HCT116 (cell line): ENCODE results near the gene FTCD. TPM values are rescaled to one million over a fixed set of nuclear protein-coding genes. Genes with fewer than 3 reads are reported as not detected.

ENCODE experiments used
- ATAC-seq: fragments of 200-7000 bp; cut with Tn5 transposase; 2 replicates; pipeline ENCODE4 v1.9.1; 2020; ENCODE audit warnings: mild to moderate bottlenecking, moderate library complexity
- BruUV-seq: library from RNA; stranded (reverse); fragments of 400-500 nt; replicated peaks from 2 replicates; lab custom pipeline; 2021; lab: Mats Ljungman, UMichigan
- CTCF ChIA-PET: fragments of 300-600 bp; sonication (Branson Sonifier 250); formaldehyde crosslinking; loops from one replicate; lab custom pipeline; 2021; ENCODE audit warnings: antibody characterized with exemption; lab: Charles Lee
- POLR2A ChIA-PET: fragments of 300-600, 350-600 bp; sonication (Branson Sonifier 250); formaldehyde crosslinking; loops from one replicate; lab custom pipeline; 2021; ENCODE audit warnings: antibody characterized with exemption; lab: Charles Lee
- RAD21 ChIA-PET, 2 experiments: fragments of 300-600 bp; sonication (Branson Sonifier 250); formaldehyde crosslinking; loops; one replicate each; lab custom pipeline; 2023; ENCODE audit warnings: low total read pairs in 2 of 2; ENCODE audit not compliant: uncharacterized antibody in 2 of 2, unreplicated experiment in 2 of 2, low non-redundant PET in 1 of 2; lab: Charles Lee
- DNase-seq: peaks from one replicate; pipeline ENCODE4 v3.0.0-alpha.2; 2010; ENCODE audit warnings: low read depth, low spot score
- H2AFZ ChIP-seq: fragments of 200-600 bp; shearing (Covaris generic), sonication (generic); 2 replicates; pipeline ENCODE4 v1.6.1; 2017; ENCODE audit warnings: low read depth, mixed run types, mixed read lengths, antibody characterized with exemption, low read length; ENCODE audit not compliant: poor library complexity, severe bottlenecking
- H3K27ac ChIP-seq: 2 replicates; pipeline ENCODE4 v1.5.1; 2012; ENCODE audit warnings: low read depth, low read length
- H3K27me3 ChIP-seq: fragments of 200-600 bp; sonication (generic); 2 replicates; pipeline ENCODE4 v1.6.1; 2016; ENCODE audit warnings: mixed run types, low read length, mixed read lengths; ENCODE audit not compliant: insufficient read depth
- H3K36me3 ChIP-seq, 2 experiments: fragments of 200-500 bp in 1 of 2; fragments of 200-600 bp in 1 of 2; sonication (Bioruptor generic) in 1 of 2; sonication (generic) in 1 of 2; 2 replicates each; pipeline versions ENCODE4 v1.5.1 to v1.6.1; 2014 to 2016; ENCODE audit warnings: low read length in 2 of 2, inconsistent platforms in 1 of 2, mixed read lengths in 1 of 2, mixed run types in 1 of 2; ENCODE audit not compliant: insufficient read depth in 2 of 2, control insufficient read depth in 1 of 2
- H3K4me1 ChIP-seq, 2 experiments: fragments of 200-600 bp in 1 of 2; sonication (generic) in 1 of 2; 2 replicates each; pipeline versions ENCODE4 v1.5.1 to v1.6.1; 2012 to 2017; ENCODE audit warnings: low read length in 2 of 2, inconsistent platforms in 1 of 2, mild to moderate bottlenecking in 1 of 2, mixed read lengths in 1 of 2, mixed run types in 1 of 2, moderate library complexity in 1 of 2; ENCODE audit not compliant: insufficient read depth in 2 of 2, control insufficient read depth in 1 of 2
- H3K4me2 ChIP-seq: fragments of 200-600 bp; sonication (generic); 2 replicates; pipeline ENCODE4 v1.6.1; 2017; ENCODE audit warnings: mixed run types, low read length, mixed read lengths
- H3K4me3 ChIP-seq, 2 experiments: fragments of 200-600 bp in 1 of 2; sonication (generic) in 1 of 2; replicated peaks in 1 of 2; 2 replicates each; pipeline ENCODE4 v1.5.1; 2011 to 2016; ENCODE audit warnings: low read length in 2 of 2, control low read depth in 1 of 2, low read depth in 1 of 2, mild to moderate bottlenecking in 1 of 2, mixed read lengths in 1 of 2, mixed run types in 1 of 2
- H3K79me2 ChIP-seq: fragments of 200-600 bp; sonication (generic); 2 replicates; pipeline ENCODE4 v1.6.1; 2017; ENCODE audit warnings: mild to moderate bottlenecking, mixed run types, low read length, moderate library complexity, mixed read lengths; ENCODE audit not compliant: insufficient read depth
- H3K9ac ChIP-seq: fragments of 200-600 bp; sonication (generic); 2 replicates; pipeline ENCODE4 v1.6.1; 2016; ENCODE audit warnings: low read length, mixed read lengths
- H3K9me2 ChIP-seq: fragments of 200-600 bp; sonication (generic), shearing (Covaris generic); 2 replicates; pipeline ENCODE4 v1.6.1; 2017; ENCODE audit warnings: mixed run types, mild to moderate bottlenecking, moderate library complexity; ENCODE audit not compliant: insufficient read depth
- H3K9me3 ChIP-seq, 2 experiments: fragments of 200-500 bp in 1 of 2; fragments of 200-600 bp in 1 of 2; sonication (Bioruptor generic) in 1 of 2; sonication (generic) in 1 of 2; 2 replicates each; pipeline ENCODE4 v1.6.1; 2014 to 2017; ENCODE audit warnings: low read length in 2 of 2, mixed read lengths in 2 of 2, inconsistent platforms in 1 of 2, low read depth in 1 of 2, mild to moderate bottlenecking in 1 of 2, mixed run types in 1 of 2, moderate library complexity in 1 of 2; ENCODE audit not compliant: control insufficient read depth in 1 of 2, insufficient read depth in 1 of 2
- H4K20me1 ChIP-seq: fragments of 200-600 bp; sonication (generic), shearing (Covaris generic); 2 replicates; pipeline ENCODE4 v1.6.1; 2017; ENCODE audit warnings: mixed run types, mild to moderate bottlenecking, moderate library complexity; ENCODE audit not compliant: insufficient read depth
- CBX3 ChIP-seq: IDR thresholded peaks from 2 replicates; pipeline ENCODE4 v1.6.1; 2012; ENCODE audit warnings: low read depth
- EGR1 ChIP-seq: IDR thresholded peaks from 2 replicates; pipeline ENCODE4 v1.6.1; 2012; ENCODE audit warnings: low read depth
- ELF1 ChIP-seq: IDR thresholded peaks from 2 replicates; pipeline ENCODE4 v1.6.1; 2012; ENCODE audit warnings: low read depth, borderline replicate concordance
- EZH2phosphoT487 ChIP-seq: fragments of 200-600 bp; IDR thresholded peaks from 2 replicates; pipeline ENCODE4 v1.6.1; 2018; ENCODE audit warnings: antibody characterized with exemption, borderline replicate concordance
- FOSL1 ChIP-seq: IDR thresholded peaks from 2 replicates; pipeline ENCODE4 v1.6.1; 2012; ENCODE audit warnings: low read depth
- JUND ChIP-seq: IDR thresholded peaks from 2 replicates; pipeline ENCODE4 v1.6.1; 2012
- POLR2A ChIP-seq: IDR thresholded peaks from 2 replicates; pipeline ENCODE4 v1.7.0; 2011; ENCODE audit warnings: borderline replicate concordance; ENCODE audit not compliant: insufficient read depth, insufficient read length; ENCODE audit errors: extremely low read depth
- REST ChIP-seq: IDR thresholded peaks from 2 replicates; pipeline ENCODE4 v1.6.1; 2012; ENCODE audit warnings: low read depth
- SP1 ChIP-seq: IDR thresholded peaks from 2 replicates; pipeline ENCODE4 v1.6.1; 2012; ENCODE audit warnings: low read depth
- TCF7L2 ChIP-seq: IDR thresholded peaks from 2 replicates; pipeline ENCODE4 v1.7.0; 2011; ENCODE audit warnings: borderline replicate concordance, inconsistent platforms; ENCODE audit not compliant: insufficient read depth, insufficient read length; ENCODE audit errors: extremely low read depth
- YY1 ChIP-seq: IDR thresholded peaks from 2 replicates; pipeline ENCODE4 v1.6.1; 2011; ENCODE audit warnings: low read length, low read depth, moderate library complexity, mild to moderate bottlenecking; ENCODE audit not compliant: insufficient replicate concordance; ENCODE audit errors: extremely low read depth
- ZNF274 ChIP-seq: fragments of 200-500 bp; sonication (Bioruptor generic); IDR thresholded peaks from 2 replicates; pipeline ENCODE4 v1.6.1; 2014; ENCODE audit warnings: mild to moderate bottlenecking, low read depth, low read length, inconsistent platforms
- intact Hi-C: fragments of 100-400 bp; cut with micrococcal nuclease; formaldehyde crosslinking; loops from 2 replicates; pipeline ENCODE4 v1.10.0; 2022
- total RNA-seq: library from RNA; stranded (reverse); gene quantifications from one replicate; pipeline ENCODE4 v1.2.1, GENCODE V29; 2021; ENCODE audit not compliant: unreplicated experiment
- TF ChIP-seq, protein P1 (sequence below), 3 experiments: fragments of 200-600 bp in 1 of 3; sonication (generic) in 1 of 3; IDR thresholded peaks in 2 of 3; conservative IDR thresholded peaks in 1 of 3; 2 replicates each; pipeline ENCODE4 v1.5.1; 2012 to 2017; ENCODE audit warnings: low read depth in 2 of 3, low read length in 2 of 3, antibody characterized with exemption in 1 of 3, borderline replicate concordance in 1 of 3, control low read depth in 1 of 3, mild to moderate bottlenecking in 1 of 3, mixed read lengths in 1 of 3, mixed run types in 1 of 3, moderate library complexity in 1 of 3; ENCODE audit not compliant: insufficient read depth in 1 of 3

The FTCD gene
- total RNA-seq, 1 experiment from 2014 or later = 2.5 TPM

- no peaks in the 10 kb centered on the region for H3K36me3 ChIP-seq
- BruUV-seq = no TSS peak
- no peaks in the 10 kb centered on the region for H3K79me2 ChIP-seq
- TF ChIP-seq EGR1 = no peak
- TF ChIP-seq TCF7L2 = no peak
- TF ChIP-seq CBX3 = no peak
- TF ChIP-seq, protein P1, sequence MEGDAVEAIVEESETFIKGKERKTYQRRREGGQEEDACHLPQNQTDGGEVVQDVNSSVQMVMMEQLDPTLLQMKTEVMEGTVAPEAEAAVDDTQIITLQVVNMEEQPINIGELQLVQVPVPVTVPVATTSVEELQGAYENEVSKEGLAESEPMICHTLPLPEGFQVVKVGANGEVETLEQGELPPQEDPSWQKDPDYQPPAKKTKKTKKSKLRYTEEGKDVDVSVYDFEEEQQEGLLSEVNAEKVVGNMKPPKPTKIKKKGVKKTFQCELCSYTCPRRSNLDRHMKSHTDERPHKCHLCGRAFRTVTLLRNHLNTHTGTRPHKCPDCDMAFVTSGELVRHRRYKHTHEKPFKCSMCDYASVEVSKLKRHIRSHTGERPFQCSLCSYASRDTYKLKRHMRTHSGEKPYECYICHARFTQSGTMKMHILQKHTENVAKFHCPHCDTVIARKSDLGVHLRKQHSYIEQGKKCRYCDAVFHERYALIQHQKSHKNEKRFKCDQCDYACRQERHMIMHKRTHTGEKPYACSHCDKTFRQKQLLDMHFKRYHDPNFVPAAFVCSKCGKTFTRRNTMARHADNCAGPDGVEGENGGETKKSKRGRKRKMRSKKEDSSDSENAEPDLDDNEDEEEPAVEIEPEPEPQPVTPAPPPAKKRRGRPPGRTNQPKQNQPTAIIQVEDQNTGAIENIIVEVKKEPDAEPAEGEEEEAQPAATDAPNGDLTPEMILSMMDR (IDR thresholded peaks at IDR 0.05 in 2 of 3, conservative IDR thresholded peaks at IDR 0.05 in 1 of 3; ENCODE audit: borderline replicate concordance in 1 of 3, insufficient read depth in 1 of 3, low read depth in 2 of 3, low read length in 2 of 3) = no peak
- no peak for TF ChIP-seq SP1
- TF ChIP-seq FOSL1 = no peak
- no peak for TF ChIP-seq EZH2phosphoT487
- TF ChIP-seq REST = no peak
- no peak for TF ChIP-seq JUND
- no peak for TF ChIP-seq YY1
- no peak for TF ChIP-seq POLR2A
- no peak for TF ChIP-seq ZNF274
- TF ChIP-seq ELF1 = no peak
- no peaks in the 10 kb centered on the region for H3K9me3 ChIP-seq
- ChIA-PET POLR2A (no interaction called here), RAD21 (no interaction called here), CTCF (no interaction called here)
- no peaks in the 10 kb centered on the region for H3K27me3 ChIP-seq
- intact Hi-C loops = loop anchor here (5.0 to 10.0 kb wide), 4 partner anchors 66 to 181 kb away; partner anchors contain the start of genes MCM3AP and YBEY
- H3K4me3 ChIP-seq = no peak overlapping the region
- H2AFZ ChIP-seq = no peak overlapping the region
- no peak overlapping the region for H3K27ac ChIP-seq
- H3K4me2 ChIP-seq = no peak overlapping the region
- DNase-seq (no peak), ATAC-seq (no peak)
- H4K20me1 ChIP-seq = no peaks in the 10 kb centered on the region
- H3K9me2 ChIP-seq = no peaks in the 10 kb centered on the region
- no peak overlapping the region for H3K9ac ChIP-seq
- H3K4me1 ChIP-seq = peaks cover 0 to 19% of the 10 kb centered on the region in 2 experiments; a peak in 2 of 4 replicates
Measured at GRCh38 chr21:46145840-46146691, 9.3 kb downstream of the FTCD start.
